NCI-H1105 (cell line): ENCODE results near the gene TSPAN19.
"Not testable (repeated sequence)": the region's sequence is repeated elsewhere in the genome, so short reads cannot be mapped to it uniquely, and the experiment has no call there.

Experiments used
- DNase-seq: peaks from one replicate; lab custom pipeline; 2025; lab: John Stamatoyannopoulos, UW

Gene TSPAN19

GRCh38 chr12:85036234-85036707 lies at the start of gene TSPAN19, which contains the start of gene LRRIQ1:
Gene TSPAN19, minus strand, starts transcription at chr12:85036277. Its CDS starts 6,331 bp downstream, at chr12:85029946.
Gene LRRIQ1, plus strand, starts transcription at chr12:85036351. Its CDS starts 1,826 bp downstream, at chr12:85038177.
- DNase-seq, result peak; percentile 95

- DNase-seq, result no peak
Observed at GRCh38 chr12:85085066-85085465, 49.0 kb upstream of the TSPAN19 start.

- DNase-seq, result peak; percentile 59
Observed at GRCh38 chr12:85076688-85077430, 40.8 kb upstream of the TSPAN19 start.

GRCh38 chr12:85072826-85073225 lies 36.7 kb upstream of the TSPAN19 start:
- no peak for DNase-seq

- no peak for DNase-seq
Observed at GRCh38 chr12:85065837-85066482, 29.9 kb upstream of the TSPAN19 start.

GRCh38 chr12:85060916-85061315 lies 24.8 kb upstream of the TSPAN19 start:
- DNase-seq, result no peak

- no peak for DNase-seq
Observed at GRCh38 chr12:85059594-85059993, 23.5 kb upstream of the TSPAN19 start.

GRCh38 chr12:85058339-85058738 lies 22.3 kb upstream of the TSPAN19 start:
- no peak for DNase-seq

- DNase-seq, result peak; percentile 31
Observed at GRCh38 chr12:85057370-85057963, 21.4 kb upstream of the TSPAN19 start.

GRCh38 chr12:85043829-85044228 lies 7.8 kb upstream of the TSPAN19 start:
- DNase-seq, result no peak

GRCh38 chr12:85041395-85041794 lies 5.3 kb upstream of the TSPAN19 start:
- no peak for DNase-seq

GRCh38 chr12:85036733-85037132 lies 656 bp upstream of the TSPAN19 start:
- DNase-seq, result peak; percentile 33

- DNase-seq, result peak; percentile 35
Observed at GRCh38 chr12:85029456-85029855, 6.6 kb downstream of the TSPAN19 start.

GRCh38 chr12:85018098-85018497 lies 18.0 kb downstream of the TSPAN19 start:
- DNase-seq, result no peak

- no peak for DNase-seq
Observed at GRCh38 chr12:85017618-85018017, 18.5 kb downstream of the TSPAN19 start.

- DNase-seq, result no peak
Observed at GRCh38 chr12:85017133-85017532, 18.9 kb downstream of the TSPAN19 start.

- DNase-seq, result no peak
Observed at GRCh38 chr12:85016413-85016812, 19.7 kb downstream of the TSPAN19 start.

- DNase-seq, result no peak
Observed at GRCh38 chr12:85007836-85008235, 28.2 kb downstream of the TSPAN19 start.

GRCh38 chr12:85006206-85006605 lies 29.9 kb downstream of the TSPAN19 start:
- DNase-seq, result no peak

- no peak for DNase-seq
Observed at GRCh38 chr12:85005615-85006014, 30.5 kb downstream of the TSPAN19 start.

GRCh38 chr12:85005047-85005446 lies 31.0 kb downstream of the TSPAN19 start:
- not testable (repeated sequence) for DNase-seq

GRCh38 chr12:85004204-85004603 lies 31.9 kb downstream of the TSPAN19 start:
- no peak for DNase-seq

- no peak for DNase-seq
Observed at GRCh38 chr12:85002778-85003296, 33.2 kb downstream of the TSPAN19 start.
